Fibroblast of lung (primary cell): ENCODE results near the gene ZNF33A.

Experiments
- CTCF ChIP-seq, 2 donors: IDR thresholded peaks in 1 of 2; conservative IDR thresholded peaks in 1 of 2; 1 replicate in 1 of 2; 2 replicates in 1 of 2; pipeline ENCODE4 v1.5.1; 2011 to 2012; ENCODE audit warnings: low read length in 2 of 2, control low read depth in 1 of 2, inconsistent platforms in 1 of 2, low read depth in 1 of 2, mild to moderate bottlenecking in 1 of 2
- EZH2 ChIP-seq: IDR thresholded peaks from 2 replicates; pipeline ENCODE4 v1.5.1; 2012; ENCODE audit warnings: low read length, control low read depth, mild to moderate bottlenecking; ENCODE audit errors: missing control alignments

- no peak for TF ChIP-seq CTCF (conservative IDR thresholded peaks at IDR 0.05 in 1 of 2, IDR thresholded peaks at IDR 0.05 in 1 of 2; ENCODE audit: low read depth in 1 of 2, low read length in 2 of 2)
- TF ChIP-seq EZH2, result no peak
These were observed 39.7 kb downstream of the ZNF33A start for GRCh38 chr10:38050212-38050611.
